HG03175 (cell line): ENCODE data around the gene HRH3.

Source experiments
- ATAC-seq: cut with Tn5 transposase; IDR thresholded peaks from one replicate; pipeline ENCODE4 v1.9.1; 2021; ENCODE audit warnings: mild to moderate bottlenecking, moderate library complexity; ENCODE audit not compliant: unreplicated experiment

The HRH3 gene

GRCh38 chr20:62219992-62220665 is at the start of gene HRH3:
TSS of gene HRH3 (minus strand) at chr20:62220278. CDS start at chr20:62219970, 308 bp downstream.
- no peak for ATAC-seq

GRCh38 chr20:62269871-62270270 is 49.8 kb upstream of the HRH3 start:
- no peak for ATAC-seq

GRCh38 chr20:62269378-62269777 is 49.3 kb upstream of the HRH3 start:
- ATAC-seq = no peak

GRCh38 chr20:62268228-62268900 is 48.3 kb upstream of the HRH3 start:
- no peak for ATAC-seq

- no peak for ATAC-seq
These were observed 47.5 kb upstream of the HRH3 start for GRCh38 chr20:62267543-62267942.

GRCh38 chr20:62266851-62267250 is 46.8 kb upstream of the HRH3 start:
- ATAC-seq = no peak

- ATAC-seq = no peak
These were observed 46.3 kb upstream of the HRH3 start for GRCh38 chr20:62266340-62266739.

GRCh38 chr20:62265365-62265764 is 45.3 kb upstream of the HRH3 start:
- ATAC-seq = no peak

- no peak for ATAC-seq
These were observed 43.3 kb upstream of the HRH3 start for GRCh38 chr20:62263396-62263795.

- no peak for ATAC-seq
These were observed 42.0 kb upstream of the HRH3 start for GRCh38 chr20:62262064-62262463.

GRCh38 chr20:62259294-62259565 is 39.2 kb upstream of the HRH3 start:
- no peak for ATAC-seq

- no peak for ATAC-seq
These were observed 38.6 kb upstream of the HRH3 start for GRCh38 chr20:62258499-62259293.

- ATAC-seq = no peak
These were observed 35.9 kb upstream of the HRH3 start for GRCh38 chr20:62255976-62256375.

- ATAC-seq = no peak
These were observed 34.1 kb upstream of the HRH3 start for GRCh38 chr20:62254021-62254724.

GRCh38 chr20:62253398-62253797 is 33.3 kb upstream of the HRH3 start:
- no peak for ATAC-seq

GRCh38 chr20:62252342-62252966 is 32.4 kb upstream of the HRH3 start:
- ATAC-seq = no peak

- no peak for ATAC-seq
These were observed 28.9 kb upstream of the HRH3 start for GRCh38 chr20:62248890-62249560.

GRCh38 chr20:62246872-62247652 is 27.0 kb upstream of the HRH3 start:
- ATAC-seq = no peak

GRCh38 chr20:62246431-62246830 is 26.4 kb upstream of the HRH3 start:
- ATAC-seq = no peak

GRCh38 chr20:62245911-62246280 is 25.8 kb upstream of the HRH3 start:
- no peak for ATAC-seq
